Activated naive CD4-positive, alpha-beta T cell (primary cell): ENCODE measurements around the gene SH3BGRL2.
"Not testable (repeated sequence)": the region's sequence is repeated elsewhere in the genome, so short reads cannot be mapped to it uniquely, and the experiment has no call there.

Experiments
- DNase-seq, 4 experiments: peaks; one replicate each; lab custom pipeline; 2025; lab: John Stamatoyannopoulos, UW

Gene SH3BGRL2

DNA sequence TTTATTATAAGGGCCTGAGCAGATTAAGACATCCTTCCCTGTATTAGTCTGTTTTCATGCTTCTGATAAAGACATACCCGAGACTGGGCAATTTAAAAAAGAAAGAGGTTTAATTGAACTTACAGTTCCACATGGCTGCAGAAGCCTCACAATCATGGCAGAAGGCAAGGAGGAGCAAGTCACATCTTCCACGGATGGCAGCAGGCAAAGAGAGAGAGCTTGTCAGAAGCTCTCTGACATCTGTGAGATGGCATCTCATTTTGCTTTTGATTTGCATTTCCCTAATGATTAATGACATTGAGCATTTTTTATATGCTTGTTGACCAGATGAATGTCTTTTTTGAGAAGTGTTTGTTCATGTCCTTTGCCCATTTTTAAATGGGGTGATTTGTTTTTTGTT, 114.2 kb downstream of the SH3BGRL2 start:
- not testable (repeated sequence) for DNase-seq

DNA sequence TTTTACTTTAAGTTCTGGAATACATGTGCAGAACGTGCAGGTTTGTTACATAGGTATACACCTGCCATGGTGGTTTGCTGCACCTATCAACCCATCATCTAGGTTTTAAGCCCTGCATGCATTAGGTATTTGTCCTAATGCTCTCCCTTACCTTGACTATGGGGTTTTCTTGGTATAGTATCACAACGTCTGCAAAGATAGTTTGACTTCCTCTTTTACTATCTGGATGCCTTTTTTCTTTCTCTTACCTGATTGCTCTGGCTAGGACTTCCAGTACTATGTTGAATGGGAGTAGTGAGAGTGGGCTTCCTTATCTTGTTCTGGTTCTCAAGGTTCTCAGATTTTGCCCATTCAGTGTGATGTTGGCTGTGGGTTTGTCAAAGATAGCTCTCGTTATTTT, 115.2 kb downstream of the SH3BGRL2 start:
- not testable (repeated sequence) for DNase-seq

DNA sequence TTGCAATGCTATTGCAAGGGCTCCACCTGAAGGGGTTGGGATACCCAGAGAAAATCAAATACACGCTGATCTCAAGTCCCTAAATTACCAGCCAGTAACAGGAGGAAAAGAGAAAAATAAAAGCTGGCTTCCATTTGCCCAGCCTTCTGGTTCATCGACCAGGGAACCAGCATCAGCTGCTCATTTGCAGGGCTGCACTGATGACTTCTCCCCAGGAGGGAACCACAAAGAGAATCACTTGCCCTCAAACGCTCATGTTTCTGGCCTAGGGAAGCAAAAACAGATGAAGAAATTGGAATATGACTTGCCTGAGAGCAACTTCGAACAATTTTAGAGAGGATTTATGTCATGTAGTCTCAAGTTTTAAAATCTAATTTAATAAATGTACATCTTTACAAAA, 119.7 kb downstream of the SH3BGRL2 start:
- DNase-seq = no peak
